Measurements from ENCODE around the gene ATOX1.

DNA sequence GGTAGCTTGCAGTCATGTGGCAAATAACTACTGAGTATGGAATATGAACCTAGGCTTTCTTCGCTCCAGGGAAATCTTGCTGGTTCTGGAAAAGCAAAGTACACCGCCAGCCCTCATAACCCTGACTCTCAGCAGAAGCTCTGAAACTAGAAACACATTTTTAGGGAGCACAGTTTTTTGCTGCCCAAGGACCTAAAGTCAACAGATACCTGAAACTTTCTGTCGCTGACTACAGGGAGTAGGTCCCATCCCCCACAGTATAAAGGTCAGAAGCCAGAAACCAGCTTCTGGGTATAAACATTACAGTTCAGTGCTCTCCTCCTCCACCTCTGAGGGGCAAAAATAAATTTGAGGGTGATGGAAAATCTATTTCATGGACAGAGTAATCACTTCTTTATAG is 3.0 kb downstream of the ATOX1 start:
- TF ChIP-seq, protein P1, sequence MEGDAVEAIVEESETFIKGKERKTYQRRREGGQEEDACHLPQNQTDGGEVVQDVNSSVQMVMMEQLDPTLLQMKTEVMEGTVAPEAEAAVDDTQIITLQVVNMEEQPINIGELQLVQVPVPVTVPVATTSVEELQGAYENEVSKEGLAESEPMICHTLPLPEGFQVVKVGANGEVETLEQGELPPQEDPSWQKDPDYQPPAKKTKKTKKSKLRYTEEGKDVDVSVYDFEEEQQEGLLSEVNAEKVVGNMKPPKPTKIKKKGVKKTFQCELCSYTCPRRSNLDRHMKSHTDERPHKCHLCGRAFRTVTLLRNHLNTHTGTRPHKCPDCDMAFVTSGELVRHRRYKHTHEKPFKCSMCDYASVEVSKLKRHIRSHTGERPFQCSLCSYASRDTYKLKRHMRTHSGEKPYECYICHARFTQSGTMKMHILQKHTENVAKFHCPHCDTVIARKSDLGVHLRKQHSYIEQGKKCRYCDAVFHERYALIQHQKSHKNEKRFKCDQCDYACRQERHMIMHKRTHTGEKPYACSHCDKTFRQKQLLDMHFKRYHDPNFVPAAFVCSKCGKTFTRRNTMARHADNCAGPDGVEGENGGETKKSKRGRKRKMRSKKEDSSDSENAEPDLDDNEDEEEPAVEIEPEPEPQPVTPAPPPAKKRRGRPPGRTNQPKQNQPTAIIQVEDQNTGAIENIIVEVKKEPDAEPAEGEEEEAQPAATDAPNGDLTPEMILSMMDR (IDR thresholded peaks at IDR 0.05), result no peak
- TF ChIP-seq POLR2A (IDR thresholded peaks at IDR 0.05) (no peak), POLR2AphosphoS5 (IDR thresholded peaks at IDR 0.05; ENCODE audit: insufficient read depth in 1 of 2, low read depth in 1 of 2) (no peak)

Measured in vagina (tissue), 2 donors.